SK-N-SH treated with all-trans-retinoic acid at 6 μM for 48 hours (cell line): ENCODE results near the gene GFI1.
"Not testable (repeated sequence)": the region's sequence is repeated elsewhere in the genome, so short reads cannot be mapped to it uniquely, and the experiment has no call there.

Source experiments
- ATAC-seq: fragments of 200-7000 bp; cut with Tn5 transposase; 3 replicates; pipeline ENCODE4 v1.9.1; 2020; ENCODE audit warnings: mild to moderate bottlenecking, moderate library complexity
- BACH2 ChIP-seq: fragments of 250-450 bp; sonication (Bioruptor Pico); IDR thresholded peaks from 2 replicates; pipeline ENCODE4 v1.9.0; 2021; ENCODE audit warnings: mild to moderate bottlenecking, borderline replicate concordance
- CSDC2 ChIP-seq: fragments of 250-450 bp; sonication (Bioruptor Pico); IDR thresholded peaks from 2 replicates; pipeline ENCODE4 v1.5.0; 2020; ENCODE audit warnings: mild to moderate bottlenecking, moderate library complexity
- ESRRG ChIP-seq: fragments of 250-450 bp; sonication (Bioruptor Pico); IDR thresholded peaks from 2 replicates; pipeline ENCODE4 v1.6.1; 2021; ENCODE audit warnings: mild to moderate bottlenecking
- GLIS3 ChIP-seq: fragments of 250-450 bp; sonication (Bioruptor Pico); IDR thresholded peaks from 2 replicates; pipeline ENCODE4 v1.5.0; 2020; ENCODE audit warnings: mild to moderate bottlenecking, moderate library complexity
- ISL1 ChIP-seq: fragments of 250-450 bp; sonication (Bioruptor Pico); IDR thresholded peaks from 2 replicates; pipeline ENCODE4 v2.1.2; 2022; ENCODE audit warnings: mild to moderate bottlenecking, moderate library complexity
- POU6F1 ChIP-seq: fragments of 250-450 bp; sonication (Bioruptor Pico); IDR thresholded peaks from 2 replicates; pipeline ENCODE4 v1.8.0; 2021; ENCODE audit warnings: low read depth, mild to moderate bottlenecking, moderate library complexity, borderline replicate concordance
- PPARA ChIP-seq: fragments of 250-450 bp; sonication (Bioruptor Pico); IDR thresholded peaks from 2 replicates; pipeline ENCODE4 v1.5.0; 2020; ENCODE audit warnings: mild to moderate bottlenecking, borderline replicate concordance
- RARB ChIP-seq: fragments of 250-450 bp; sonication (Bioruptor Pico); IDR thresholded peaks from 2 replicates; pipeline ENCODE4 v1.8.0; 2021; ENCODE audit warnings: mild to moderate bottlenecking, moderate library complexity
- SNAI2 ChIP-seq: fragments of 250-450 bp; sonication (Bioruptor Pico); IDR thresholded peaks from 2 replicates; pipeline ENCODE4 v1.5.0; 2020; ENCODE audit warnings: mild to moderate bottlenecking, moderate library complexity
- TCF4 ChIP-seq: fragments of 250-450 bp; sonication (Bioruptor Pico); IDR thresholded peaks from 2 replicates; pipeline ENCODE4 v1.8.0; 2021; ENCODE audit warnings: mild to moderate bottlenecking, moderate library complexity, borderline replicate concordance
- TOX ChIP-seq: fragments of 250-450 bp; sonication (Bioruptor Pico); IDR thresholded peaks from 2 replicates; pipeline ENCODE4 v1.8.0; 2021; ENCODE audit warnings: mild to moderate bottlenecking, moderate library complexity, borderline replicate concordance
- ZC3H10 ChIP-seq: fragments of 250-450 bp; sonication (Bioruptor Pico); IDR thresholded peaks from 2 replicates; pipeline ENCODE4 v1.5.1; 2021; ENCODE audit warnings: mild to moderate bottlenecking, moderate library complexity
- ZFP3 ChIP-seq: fragments of 250-450 bp; sonication (Bioruptor Pico); IDR thresholded peaks from 2 replicates; pipeline ENCODE4 v1.5.0; 2020; ENCODE audit warnings: mild to moderate bottlenecking, moderate library complexity
- ZFP30 ChIP-seq: fragments of 450-650 bp; formaldehyde crosslinking; IDR thresholded peaks from 2 replicates; pipeline ENCODE4 v1.5.0; 2022; ENCODE audit warnings: mild to moderate bottlenecking, moderate library complexity
- ZNF565 ChIP-seq: fragments of 450-650 bp; formaldehyde crosslinking; conservative IDR thresholded peaks from 2 replicates; pipeline ENCODE4 v1.5.0; 2020; ENCODE audit warnings: low read depth, mild to moderate bottlenecking, moderate library complexity
- ZNF70 ChIP-seq: fragments of 450-650 bp; formaldehyde crosslinking; IDR thresholded peaks from 2 replicates; pipeline ENCODE4 v1.5.0; 2020; ENCODE audit warnings: mild to moderate bottlenecking, moderate library complexity
- ZNF8 ChIP-seq: fragments of 450-650 bp; formaldehyde crosslinking; IDR thresholded peaks from 2 replicates; pipeline ENCODE4 v1.5.0; 2020; ENCODE audit warnings: mild to moderate bottlenecking, moderate library complexity
- TF ChIP-seq, protein P1 (sequence below): fragments of 250-450 bp; sonication (Bioruptor Pico); IDR thresholded peaks from 2 replicates; pipeline ENCODE4 v1.5.0; 2020; ENCODE audit warnings: mild to moderate bottlenecking, moderate library complexity
- TF ChIP-seq, protein P2 (sequence below): fragments of 250-450 bp; sonication (Bioruptor Pico); IDR thresholded peaks from 2 replicates; pipeline ENCODE4 v1.5.1; 2021; ENCODE audit warnings: mild to moderate bottlenecking, moderate library complexity
- TF ChIP-seq, protein P3 (sequence below): fragments of 250-450 bp; sonication (Bioruptor Pico); IDR thresholded peaks from 2 replicates; pipeline ENCODE4 v1.8.0; 2020; ENCODE audit warnings: mild to moderate bottlenecking, moderate library complexity, borderline replicate concordance

Gene GFI1

DNA sequence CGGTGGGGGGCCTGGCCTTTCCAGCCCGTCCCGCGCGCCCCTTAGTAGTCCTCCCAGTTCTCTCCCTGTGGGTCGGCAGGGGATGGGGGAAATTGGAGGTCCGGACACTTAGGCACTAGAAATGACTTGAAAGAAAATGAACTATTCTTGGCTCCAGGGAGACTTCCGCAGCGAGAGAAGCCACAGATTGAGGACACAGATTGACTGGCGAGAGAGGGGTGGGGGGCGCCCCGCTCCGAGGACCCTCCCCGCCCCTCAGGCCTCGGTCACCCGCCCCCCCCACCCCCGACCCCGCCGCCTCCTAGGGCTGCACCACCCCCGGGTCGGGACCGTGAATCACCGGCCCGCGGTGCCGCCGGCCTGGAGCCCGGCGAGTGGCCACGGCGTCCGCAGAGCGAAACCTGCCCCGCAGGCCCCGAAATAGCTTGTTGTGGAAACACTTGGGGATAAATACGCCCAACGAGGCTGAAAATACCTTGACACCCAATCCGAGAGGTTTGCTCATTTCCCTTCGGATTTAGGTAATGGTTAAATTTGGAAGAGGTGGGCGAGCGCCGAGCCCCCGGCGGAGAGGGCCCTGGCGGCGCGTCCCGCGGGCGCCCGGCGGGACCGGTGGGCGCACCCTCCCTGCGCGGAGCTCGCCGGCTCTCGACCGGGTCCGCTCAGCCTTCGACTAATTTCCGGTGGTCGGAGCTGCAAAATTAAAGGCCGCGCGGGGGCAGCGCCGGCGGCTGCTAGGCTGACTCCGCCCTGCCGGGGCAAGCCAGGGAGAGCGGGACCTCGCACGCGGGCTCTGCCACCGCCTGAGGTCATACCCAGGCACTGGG, at the start of gene GFI1:
TSS of gene GFI1 (minus strand) at position 675 of the 827 bp plus-strand sequence. CDS start 3,438 bp downstream, outside the sequence.
- no peak for TF ChIP-seq PPARA
- TF ChIP-seq, protein P1, sequence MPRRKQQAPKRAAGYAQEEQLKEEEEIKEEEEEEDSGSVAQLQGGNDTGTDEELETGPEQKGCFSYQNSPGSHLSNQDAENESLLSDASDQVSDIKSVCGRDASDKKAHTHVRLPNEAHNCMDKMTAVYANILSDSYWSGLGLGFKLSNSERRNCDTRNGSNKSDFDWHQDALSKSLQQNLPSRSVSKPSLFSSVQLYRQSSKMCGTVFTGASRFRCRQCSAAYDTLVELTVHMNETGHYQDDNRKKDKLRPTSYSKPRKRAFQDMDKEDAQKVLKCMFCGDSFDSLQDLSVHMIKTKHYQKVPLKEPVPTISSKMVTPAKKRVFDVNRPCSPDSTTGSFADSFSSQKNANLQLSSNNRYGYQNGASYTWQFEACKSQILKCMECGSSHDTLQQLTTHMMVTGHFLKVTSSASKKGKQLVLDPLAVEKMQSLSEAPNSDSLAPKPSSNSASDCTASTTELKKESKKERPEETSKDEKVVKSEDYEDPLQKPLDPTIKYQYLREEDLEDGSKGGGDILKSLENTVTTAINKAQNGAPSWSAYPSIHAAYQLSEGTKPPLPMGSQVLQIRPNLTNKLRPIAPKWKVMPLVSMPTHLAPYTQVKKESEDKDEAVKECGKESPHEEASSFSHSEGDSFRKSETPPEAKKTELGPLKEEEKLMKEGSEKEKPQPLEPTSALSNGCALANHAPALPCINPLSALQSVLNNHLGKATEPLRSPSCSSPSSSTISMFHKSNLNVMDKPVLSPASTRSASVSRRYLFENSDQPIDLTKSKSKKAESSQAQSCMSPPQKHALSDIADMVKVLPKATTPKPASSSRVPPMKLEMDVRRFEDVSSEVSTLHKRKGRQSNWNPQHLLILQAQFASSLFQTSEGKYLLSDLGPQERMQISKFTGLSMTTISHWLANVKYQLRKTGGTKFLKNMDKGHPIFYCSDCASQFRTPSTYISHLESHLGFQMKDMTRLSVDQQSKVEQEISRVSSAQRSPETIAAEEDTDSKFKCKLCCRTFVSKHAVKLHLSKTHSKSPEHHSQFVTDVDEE = no peak
- TF ChIP-seq ZNF565 (CRISPR knock-in tag) = no peak
- TF ChIP-seq ESRRG (CRISPR knock-in tag) = no peak
- no peak for TF ChIP-seq ZNF8 (CRISPR knock-in tag)
- no peak for TF ChIP-seq ZFP30 (CRISPR knock-in tag)
- no peak for TF ChIP-seq BACH2 (CRISPR knock-in tag)
- no peak for TF ChIP-seq ISL1 (CRISPR knock-in tag)
- TF ChIP-seq TCF4 (CRISPR knock-in tag) = no peak
- no peak for TF ChIP-seq POU6F1 (CRISPR knock-in tag)
- TF ChIP-seq, protein P2, sequence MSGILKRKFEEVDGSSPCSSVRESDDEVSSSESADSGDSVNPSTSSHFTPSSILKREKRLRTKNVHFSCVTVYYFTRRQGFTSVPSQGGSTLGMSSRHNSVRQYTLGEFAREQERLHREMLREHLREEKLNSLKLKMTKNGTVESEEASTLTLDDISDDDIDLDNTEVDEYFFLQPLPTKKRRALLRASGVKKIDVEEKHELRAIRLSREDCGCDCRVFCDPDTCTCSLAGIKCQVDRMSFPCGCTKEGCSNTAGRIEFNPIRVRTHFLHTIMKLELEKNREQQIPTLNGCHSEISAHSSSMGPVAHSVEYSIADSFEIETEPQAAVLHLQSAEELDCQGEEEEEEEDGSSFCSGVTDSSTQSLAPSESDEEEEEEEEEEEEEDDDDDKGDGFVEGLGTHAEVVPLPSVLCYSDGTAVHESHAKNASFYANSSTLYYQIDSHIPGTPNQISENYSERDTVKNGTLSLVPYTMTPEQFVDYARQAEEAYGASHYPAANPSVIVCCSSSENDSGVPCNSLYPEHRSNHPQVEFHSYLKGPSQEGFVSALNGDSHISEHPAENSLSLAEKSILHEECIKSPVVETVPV (CRISPR knock-in tag) = no peak
- no peak for TF ChIP-seq GLIS3 (CRISPR knock-in tag)
- TF ChIP-seq ZFP3 (CRISPR knock-in tag) = no peak
- TF ChIP-seq CSDC2 = no peak
- TF ChIP-seq RARB (CRISPR knock-in tag) = no peak
- no peak for TF ChIP-seq ZNF70 (CRISPR knock-in tag)
- TF ChIP-seq, protein P3, sequence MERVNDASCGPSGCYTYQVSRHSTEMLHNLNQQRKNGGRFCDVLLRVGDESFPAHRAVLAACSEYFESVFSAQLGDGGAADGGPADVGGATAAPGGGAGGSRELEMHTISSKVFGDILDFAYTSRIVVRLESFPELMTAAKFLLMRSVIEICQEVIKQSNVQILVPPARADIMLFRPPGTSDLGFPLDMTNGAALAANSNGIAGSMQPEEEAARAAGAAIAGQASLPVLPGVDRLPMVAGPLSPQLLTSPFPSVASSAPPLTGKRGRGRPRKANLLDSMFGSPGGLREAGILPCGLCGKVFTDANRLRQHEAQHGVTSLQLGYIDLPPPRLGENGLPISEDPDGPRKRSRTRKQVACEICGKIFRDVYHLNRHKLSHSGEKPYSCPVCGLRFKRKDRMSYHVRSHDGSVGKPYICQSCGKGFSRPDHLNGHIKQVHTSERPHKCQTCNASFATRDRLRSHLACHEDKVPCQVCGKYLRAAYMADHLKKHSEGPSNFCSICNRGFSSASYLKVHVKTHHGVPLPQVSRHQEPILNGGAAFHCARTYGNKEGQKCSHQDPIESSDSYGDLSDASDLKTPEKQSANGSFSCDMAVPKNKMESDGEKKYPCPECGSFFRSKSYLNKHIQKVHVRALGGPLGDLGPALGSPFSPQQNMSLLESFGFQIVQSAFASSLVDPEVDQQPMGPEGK (CRISPR knock-in tag) = no peak
- TF ChIP-seq SNAI2 = no peak
- ATAC-seq = no peak

DNA sequence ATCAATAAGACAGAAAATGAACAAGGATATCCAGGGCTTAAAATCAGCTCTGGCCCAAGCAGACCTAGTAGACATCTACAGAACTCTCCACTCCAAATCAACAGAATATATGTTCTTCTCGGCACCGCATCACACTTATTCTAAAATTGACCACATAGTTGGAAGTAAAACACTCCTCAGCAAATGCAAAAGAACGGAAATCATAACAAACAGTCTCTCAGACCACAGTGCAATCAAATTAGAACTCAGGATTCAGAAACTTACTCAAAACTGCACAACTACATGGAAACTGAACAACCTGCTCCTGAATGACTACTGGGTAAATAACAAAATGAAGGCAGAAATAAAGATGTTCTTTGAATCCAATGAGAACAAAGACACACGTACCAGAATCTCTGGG, 45.6 kb upstream of the GFI1 start:
- ATAC-seq = not testable (repeated sequence)

- not testable (repeated sequence) for ATAC-seq
Observed at GRCh38 chr1:92531939-92532338, 45.2 kb upstream of the GFI1 start.

- no peak for ATAC-seq
- TF ChIP-seq, protein P1 = no peak
- TF ChIP-seq, protein P2 (CRISPR knock-in tag) = no peak
- no peak for TF ChIP-seq PPARA
- no peak for TF ChIP-seq ZFP30 (CRISPR knock-in tag)
- TF ChIP-seq POU6F1 (CRISPR knock-in tag) = no peak
- no peak for TF ChIP-seq RARB (CRISPR knock-in tag)
- no peak for TF ChIP-seq TOX
- TF ChIP-seq GLIS3 (CRISPR knock-in tag) = no peak
- no peak for TF ChIP-seq ZC3H10 (CRISPR knock-in tag)
Observed at GRCh38 chr1:92527670-92528069, 40.9 kb upstream of the GFI1 start.
